Astrocyte (in vitro differentiated cells and primary cell): ENCODE measurements around the gene MIXL1. TPM values are rescaled to one million over a fixed set of nuclear protein-coding genes. Genes with fewer than 3 reads are reported as not detected.

Experiments
- DNase-seq: peaks from one replicate; pipeline ENCODE4 v3.0.0-alpha.2; 2010; ENCODE audit warnings: low read depth
- FAIRE-seq: peaks from 2 replicates; lab custom pipeline; 2011; peaks lifted over from hg19 to GRCh38; lab: Jason Lieb, UNC
- H2AFZ ChIP-seq: 2 replicates; pipeline ENCODE4 v1.6.0; 2012; ENCODE audit warnings: low read depth, low read length, inconsistent platforms
- H3K27ac ChIP-seq: 2 replicates; pipeline ENCODE4 v1.5.1; 2011; ENCODE audit warnings: low read depth, low read length, inconsistent platforms
- H3K27me3 ChIP-seq: 2 replicates; pipeline ENCODE4 v1.6.0; 2011; ENCODE audit warnings: low read length, inconsistent platforms; ENCODE audit not compliant: insufficient read depth
- H3K36me3 ChIP-seq: 2 replicates; pipeline ENCODE4 v1.5.1; 2011; ENCODE audit warnings: low read length, inconsistent platforms; ENCODE audit not compliant: insufficient read depth
- H3K4me1 ChIP-seq: 2 replicates; pipeline ENCODE4 v1.5.1; 2011; ENCODE audit warnings: low read length, inconsistent platforms; ENCODE audit not compliant: insufficient read depth
- H3K4me2 ChIP-seq: 2 replicates; pipeline ENCODE4 v1.6.0; 2012; ENCODE audit warnings: low read length, inconsistent platforms
- H3K4me3 ChIP-seq: 2 replicates; pipeline ENCODE4 v1.5.1; 2011; ENCODE audit warnings: low read depth, mild to moderate bottlenecking, low read length, inconsistent platforms; ENCODE audit not compliant: insufficient read depth
- H3K79me2 ChIP-seq: 2 replicates; pipeline ENCODE4 v1.6.0; 2012; ENCODE audit warnings: mild to moderate bottlenecking, low read length, inconsistent platforms; ENCODE audit not compliant: insufficient read depth
- H3K9ac ChIP-seq: 2 replicates; pipeline ENCODE4 v1.6.0; 2012; ENCODE audit warnings: mild to moderate bottlenecking, low read length, inconsistent platforms
- H3K9me3 ChIP-seq: 2 replicates; pipeline ENCODE4 v1.5.1; 2012; ENCODE audit warnings: low read depth, mild to moderate bottlenecking, low read length, inconsistent platforms; ENCODE audit not compliant: insufficient read depth
- H4K20me1 ChIP-seq: 2 replicates; pipeline ENCODE4 v1.6.0; 2012; ENCODE audit warnings: low read length, inconsistent platforms; ENCODE audit not compliant: insufficient read depth
- H3K27ac Mint-ChIP-seq: one replicate; pipeline ENCODE4 v1.8.0; 2021; ENCODE audit warnings: mild to moderate bottlenecking, mixed read lengths; ENCODE audit not compliant: unreplicated experiment
- H3K27me3 Mint-ChIP-seq: one replicate; pipeline ENCODE4 v1.8.0; 2021; ENCODE audit warnings: low read depth, mixed read lengths; ENCODE audit not compliant: unreplicated experiment
- H3K36me3 Mint-ChIP-seq: one replicate; pipeline ENCODE4 v1.8.0; 2021; ENCODE audit warnings: low read depth, mixed read lengths; ENCODE audit not compliant: unreplicated experiment
- H3K4me1 Mint-ChIP-seq: one replicate; pipeline ENCODE4 v1.8.0; 2021; ENCODE audit warnings: low read depth, mixed read lengths; ENCODE audit not compliant: unreplicated experiment
- H3K4me3 Mint-ChIP-seq: one replicate; pipeline ENCODE4 v1.8.0; 2021; ENCODE audit warnings: mild to moderate bottlenecking, moderate library complexity, mixed read lengths; ENCODE audit not compliant: unreplicated experiment
- H3K9me3 Mint-ChIP-seq: one replicate; pipeline ENCODE4 v1.8.0; 2021; ENCODE audit warnings: mild to moderate bottlenecking, mixed read lengths; ENCODE audit not compliant: unreplicated experiment
- EZH2 ChIP-seq: IDR thresholded peaks from 2 replicates; pipeline ENCODE4 v1.6.1; 2012; ENCODE audit warnings: mild to moderate bottlenecking, low read length, inconsistent platforms; ENCODE audit not compliant: insufficient read depth
- total RNA-seq: library from RNA; stranded (reverse); gene quantifications from 2 replicates; pipeline ENCODE4 v1.2.1, GENCODE V29; 2021
- TF ChIP-seq, protein P1 (sequence below): IDR thresholded peaks from 2 replicates; pipeline ENCODE4 v1.5.1; 2011; ENCODE audit warnings: low read depth, mild to moderate bottlenecking, inconsistent platforms, low read length, moderate library complexity; ENCODE audit not compliant: insufficient read depth

Gene MIXL1
- total RNA-seq, 1 donor from 2014 or later, result 0.16 TPM

DNA sequence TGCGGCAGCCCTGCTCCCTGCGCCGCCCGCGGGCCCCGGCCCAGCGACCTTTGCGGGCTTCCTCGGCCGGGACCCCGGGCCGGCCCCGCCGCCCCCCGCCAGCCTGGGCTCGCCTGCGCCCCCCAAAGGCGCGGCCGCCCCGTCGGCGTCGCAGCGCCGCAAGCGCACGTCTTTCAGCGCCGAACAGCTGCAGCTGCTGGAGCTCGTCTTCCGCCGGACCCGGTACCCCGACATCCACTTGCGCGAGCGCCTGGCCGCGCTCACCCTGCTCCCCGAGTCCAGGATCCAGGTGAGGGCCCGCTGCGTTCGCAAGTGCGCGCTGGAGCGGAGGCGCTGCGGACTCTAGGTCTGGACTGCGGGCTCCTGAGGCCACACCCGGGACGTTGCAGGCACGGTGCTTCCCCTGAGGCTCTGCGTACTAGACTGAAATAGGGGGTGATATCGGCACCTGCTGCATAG lies 351 bp downstream of the MIXL1 start:
- no peaks in the 10 kb centered on the region for H3K79me2 ChIP-seq
- FAIRE-seq, result no peak
- no peak overlapping the region for H3K27ac Mint-ChIP-seq
- peak overlapping the region; percentile 49 for H3K4me3 ChIP-seq
- no peaks in the 10 kb centered on the region for H3K4me1 ChIP-seq
- no peaks in the 10 kb centered on the region for H3K36me3 ChIP-seq
- peaks cover 3% of the 10 kb centered on the region for H3K27me3 ChIP-seq
- no peaks in the 10 kb centered on the region for H3K9me3 Mint-ChIP-seq
- H3K4me1 Mint-ChIP-seq, result no peaks in the 10 kb centered on the region
- no peaks in the 10 kb centered on the region for H3K36me3 Mint-ChIP-seq
- H3K27me3 Mint-ChIP-seq, result peaks cover 32% of the 10 kb centered on the region
- peak overlapping the region; percentile 87 for H3K4me2 ChIP-seq
- peak overlapping the region; percentile 68 for H3K4me3 Mint-ChIP-seq
- peak overlapping the region; percentile 92 for H2AFZ ChIP-seq
- H4K20me1 ChIP-seq, result no peaks in the 10 kb centered on the region
- no peaks in the 10 kb centered on the region for H3K9me3 ChIP-seq
- peak; percentile 4 for DNase-seq
- H3K9ac ChIP-seq, result no peak overlapping the region
- TF ChIP-seq, protein P1, sequence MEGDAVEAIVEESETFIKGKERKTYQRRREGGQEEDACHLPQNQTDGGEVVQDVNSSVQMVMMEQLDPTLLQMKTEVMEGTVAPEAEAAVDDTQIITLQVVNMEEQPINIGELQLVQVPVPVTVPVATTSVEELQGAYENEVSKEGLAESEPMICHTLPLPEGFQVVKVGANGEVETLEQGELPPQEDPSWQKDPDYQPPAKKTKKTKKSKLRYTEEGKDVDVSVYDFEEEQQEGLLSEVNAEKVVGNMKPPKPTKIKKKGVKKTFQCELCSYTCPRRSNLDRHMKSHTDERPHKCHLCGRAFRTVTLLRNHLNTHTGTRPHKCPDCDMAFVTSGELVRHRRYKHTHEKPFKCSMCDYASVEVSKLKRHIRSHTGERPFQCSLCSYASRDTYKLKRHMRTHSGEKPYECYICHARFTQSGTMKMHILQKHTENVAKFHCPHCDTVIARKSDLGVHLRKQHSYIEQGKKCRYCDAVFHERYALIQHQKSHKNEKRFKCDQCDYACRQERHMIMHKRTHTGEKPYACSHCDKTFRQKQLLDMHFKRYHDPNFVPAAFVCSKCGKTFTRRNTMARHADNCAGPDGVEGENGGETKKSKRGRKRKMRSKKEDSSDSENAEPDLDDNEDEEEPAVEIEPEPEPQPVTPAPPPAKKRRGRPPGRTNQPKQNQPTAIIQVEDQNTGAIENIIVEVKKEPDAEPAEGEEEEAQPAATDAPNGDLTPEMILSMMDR, result no peak
- peak; percentile 74 for TF ChIP-seq EZH2
- H3K27ac ChIP-seq, result no peak overlapping the region

DNA sequence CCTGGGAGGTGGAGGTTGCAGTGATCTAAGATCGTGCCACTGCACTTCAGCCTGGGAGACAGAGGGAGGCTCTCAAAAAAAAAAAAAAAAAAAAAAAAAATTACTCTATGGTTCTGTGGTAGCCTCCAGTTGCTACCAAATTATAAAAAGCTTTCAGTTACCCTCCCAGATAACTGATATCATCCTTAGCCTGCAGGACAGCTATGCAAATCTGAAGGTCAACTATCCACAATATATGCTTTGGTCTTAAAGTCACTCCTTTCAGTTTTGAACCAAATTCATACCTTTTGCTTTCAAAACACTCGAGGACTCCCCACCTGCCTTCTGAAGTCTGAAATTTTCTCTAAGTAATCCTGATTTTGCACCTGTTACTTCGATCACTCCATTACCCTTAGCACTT lies 3.1 kb downstream of the MIXL1 start:
- no peaks in the 10 kb centered on the region for H3K4me1 Mint-ChIP-seq
- H3K9ac ChIP-seq, result no peak overlapping the region
- no peak overlapping the region for H3K4me2 ChIP-seq
- peaks cover 5% of the 10 kb centered on the region for H3K36me3 ChIP-seq
- H3K4me1 ChIP-seq, result no peaks in the 10 kb centered on the region
- H3K27me3 ChIP-seq, result peaks cover 3% of the 10 kb centered on the region
- no peak overlapping the region for H2AFZ ChIP-seq
- no peak overlapping the region for H3K4me3 ChIP-seq
- no peak overlapping the region for H3K27ac Mint-ChIP-seq
- H3K27me3 Mint-ChIP-seq, result peaks cover 30% of the 10 kb centered on the region
- TF ChIP-seq EZH2, result no peak
- TF ChIP-seq, protein P1, result no peak
- H3K9me3 Mint-ChIP-seq, result no peaks in the 10 kb centered on the region
- no peak for DNase-seq
- H3K9me3 ChIP-seq, result no peaks in the 10 kb centered on the region
- FAIRE-seq, result no peak
- no peak overlapping the region for H3K27ac ChIP-seq
- H3K36me3 Mint-ChIP-seq, result no peaks in the 10 kb centered on the region
- no peak overlapping the region for H3K4me3 Mint-ChIP-seq
- no peaks in the 10 kb centered on the region for H3K79me2 ChIP-seq
- no peaks in the 10 kb centered on the region for H4K20me1 ChIP-seq

DNA sequence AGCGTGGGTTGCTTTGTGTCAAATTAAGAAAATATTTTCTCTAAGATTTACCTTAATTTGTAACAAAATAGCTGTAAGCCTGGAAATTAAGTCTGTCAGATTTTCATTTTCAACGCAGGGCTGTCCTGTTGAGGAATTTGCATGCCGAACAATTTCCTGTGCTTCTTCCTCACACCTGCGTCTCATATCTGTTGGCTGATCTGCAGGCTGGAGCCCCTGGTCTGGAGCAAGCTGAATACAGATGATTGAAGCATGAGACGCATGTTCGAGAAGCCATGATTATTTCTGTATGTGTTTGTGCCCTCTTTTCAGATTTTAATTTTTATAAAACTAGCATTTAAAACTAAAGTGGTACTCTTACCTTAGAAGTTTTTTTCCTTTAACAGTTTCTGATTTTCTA lies 9.8 kb downstream of the MIXL1 start:
- no peaks in the 10 kb centered on the region for H3K9me3 Mint-ChIP-seq
- H3K36me3 ChIP-seq, result peaks cover 9% of the 10 kb centered on the region
- H3K27ac ChIP-seq, result no peak overlapping the region
- H2AFZ ChIP-seq, result no peak overlapping the region
- no peaks in the 10 kb centered on the region for H4K20me1 ChIP-seq
- no peaks in the 10 kb centered on the region for H3K4me1 Mint-ChIP-seq
- H3K27me3 Mint-ChIP-seq, result no peaks in the 10 kb centered on the region
- H3K27ac Mint-ChIP-seq, result no peak overlapping the region
- no peak overlapping the region for H3K4me2 ChIP-seq
- no peaks in the 10 kb centered on the region for H3K36me3 Mint-ChIP-seq
- H3K4me3 Mint-ChIP-seq, result no peak overlapping the region
- H3K4me3 ChIP-seq, result no peak overlapping the region
- no peaks in the 10 kb centered on the region for H3K27me3 ChIP-seq
- no peak overlapping the region for H3K9ac ChIP-seq
- H3K4me1 ChIP-seq, result no peaks in the 10 kb centered on the region
- FAIRE-seq (no peak), DNase-seq (no peak)
- TF ChIP-seq EZH2, result no peak
- TF ChIP-seq, protein P1, result no peak
- H3K9me3 ChIP-seq, result no peaks in the 10 kb centered on the region
- no peaks in the 10 kb centered on the region for H3K79me2 ChIP-seq
